T-cell (primary cell): ENCODE measurements around the gene UQCRQ. TPM values are rescaled to one million over a fixed set of nuclear protein-coding genes. Genes with fewer than 3 reads are reported as not detected.

ENCODE experiments used
- ATAC-seq, 4 experiments: fragments of 200-7000 bp in 3 of 4; fragments of 150-1000 bp in 1 of 4; cut with Tn5 transposase; replicated peaks in 1 of 4; 1 replicate in 3 of 4; 2 replicates in 1 of 4; pipeline ENCODE4 v1.10.0; 2021; ENCODE audit warnings: moderate library complexity in 3 of 4, mild to moderate bottlenecking in 2 of 4, moderate number of reproducible peaks in 1 of 4
- CTCF ChIA-PET, 2 donors: fragments of 300-600 bp; sonication (Branson Sonifier 250); formaldehyde crosslinking; loops; one replicate each; lab custom pipeline; 2022; ENCODE audit warnings: antibody characterized with exemption in 2 of 2; lab: Charles Lee
- POLR2A ChIA-PET, 2 donors: fragments of 300-600 bp; sonication (Branson Sonifier 250); formaldehyde crosslinking; loops; one replicate each; lab custom pipeline; 2022; ENCODE audit warnings: antibody characterized with exemption in 2 of 2; lab: Charles Lee
- DNase-seq, 35 experiments: peaks; one replicate each; pipeline versions ENCODE4 v3.0.0 to v3.0.0-alpha.2; 2013 to 2023
- H3K27ac ChIP-seq: one replicate; pipeline ENCODE4 v1.5.1; 2013; ENCODE audit warnings: low read length
- H3K27me3 ChIP-seq, 2 experiments: replicated peaks in 1 of 2; 1 replicate in 1 of 2; 2 replicates in 1 of 2; pipeline versions ENCODE4 v1.6.1 to v1.7.0; 2013; ENCODE audit warnings: low read length in 1 of 2, mixed read lengths in 1 of 2; ENCODE audit not compliant: control insufficient read depth in 2 of 2, insufficient read depth in 2 of 2; ENCODE audit errors: extremely low read depth in 1 of 2
- H3K36me3 ChIP-seq, 2 donors: 1 replicate in 1 of 2; 2 replicates in 1 of 2; pipeline versions ENCODE4 v1.6.1 to v1.7.0; 2013; ENCODE audit warnings: low read length in 1 of 2; ENCODE audit not compliant: control insufficient read depth in 2 of 2, insufficient read depth in 1 of 2; ENCODE audit errors: extremely low read depth in 1 of 2
- H3K4me1 ChIP-seq, 2 experiments: 1 replicate in 1 of 2; 2 replicates in 1 of 2; pipeline versions ENCODE4 v1.6.1 to v1.7.0; 2013; ENCODE audit warnings: low read length in 2 of 2, mixed read lengths in 1 of 2; ENCODE audit not compliant: insufficient read depth in 2 of 2, control insufficient read depth in 1 of 2; ENCODE audit errors: extremely low read depth in 1 of 2
- H3K4me3 ChIP-seq, 2 donors: 1 replicate in 1 of 2; 2 replicates in 1 of 2; pipeline versions ENCODE4 v1.5.1 to v1.7.0; 2013; ENCODE audit warnings: mild to moderate bottlenecking in 2 of 2, low read length in 1 of 2, moderate library complexity in 1 of 2; ENCODE audit not compliant: control insufficient read depth in 1 of 2; ENCODE audit errors: extremely low read depth in 1 of 2
- H3K9me3 ChIP-seq: 2 replicates; pipeline ENCODE4 v1.7.0; 2013
- H3K27ac Mint-ChIP-seq, 2 donors: one replicate each; pipeline ENCODE4 v1.8.0; 2020 to 2021; ENCODE audit warnings: mild to moderate bottlenecking in 2 of 2, mixed read lengths in 2 of 2
- H3K27me3 Mint-ChIP-seq, 2 donors: one replicate each; pipeline ENCODE4 v1.8.0; 2021 to 2022; ENCODE audit warnings: mixed read lengths in 2 of 2
- H3K36me3 Mint-ChIP-seq: one replicate; pipeline ENCODE4 v1.8.0; 2021; ENCODE audit warnings: mixed read lengths
- H3K4me1 Mint-ChIP-seq, 3 donors: one replicate each; pipeline ENCODE4 v1.8.0; 2020 to 2022; ENCODE audit warnings: mixed read lengths in 3 of 3, mild to moderate bottlenecking in 1 of 3
- H3K4me3 Mint-ChIP-seq, 3 donors: one replicate each; pipeline ENCODE4 v1.8.0; 2020 to 2022; ENCODE audit warnings: mild to moderate bottlenecking in 3 of 3, mixed read lengths in 3 of 3, moderate library complexity in 3 of 3
- H3K9me3 Mint-ChIP-seq, 3 donors: one replicate each; pipeline ENCODE4 v1.8.0; 2020 to 2022; ENCODE audit warnings: mixed read lengths in 3 of 3
- WGBS: methylation state at CpG from one replicate; pipeline ENCODE4 v1.1.5; 2013; ENCODE audit warnings: missing lambda C conversion rate; ENCODE audit not compliant: insufficient coverage; 5-methylcytosine and 5-hydroxymethylcytosine counted together
- total RNA-seq, 35 experiments: library from RNA in 6 of 35; stranded (reverse) in 6 of 35; fragments of 120-200 nt in 1 of 35; gene quantifications; one replicate each; pipeline versions ENCODE4 v1.2.1 to v1.2.4 and lab custom pipeline; 2013 to 2026

The UQCRQ gene
- total RNA-seq, 5 donors from 2014 or later (not counting 1 experiment from before 2014, with no cell fraction given): 119 to 139 (median 132) TPM

GRCh38 chr5:132821791-132822190, 44.7 kb upstream of the UQCRQ start:
- no peak overlapping the region for H3K4me3 Mint-ChIP-seq
- H3K36me3 Mint-ChIP-seq: no peaks in the 10 kb centered on the region
- DNase-seq (no peak), ATAC-seq (no peak)
- H3K27me3 Mint-ChIP-seq: peaks cover 14 to 50% of the 10 kb centered on the region in 2 donors
- ChIA-PET CTCF (no interaction called here), POLR2A (interaction anchor here (0.6 kb wide), 2 partner anchors 77 to 90 kb away, joined by 3 to 4 read pairs; no protein-coding TSS in a partner anchor)
- no peaks in the 10 kb centered on the region for H3K9me3 ChIP-seq
- no peaks in the 10 kb centered on the region for H3K36me3 ChIP-seq
- peaks cover 11 to 14% (median 12%) of the 10 kb centered on the region in 3 donors for H3K4me1 Mint-ChIP-seq
- H3K4me3 ChIP-seq: no peak overlapping the region
- no peaks in the 10 kb centered on the region for H3K9me3 Mint-ChIP-seq
- H3K27me3 ChIP-seq: peaks cover 3 to 64% of the 10 kb centered on the region in 2 experiments
- H3K27ac ChIP-seq: no peak overlapping the region
- H3K4me1 ChIP-seq: peaks cover 5 to 25% of the 10 kb centered on the region in 2 experiments
- WGBS: 100% methylated on average over 1 of the region's 1 CpG
- no peak overlapping the region for H3K27ac Mint-ChIP-seq

GRCh38 chr5:132822650-132823480, 43.6 kb upstream of the UQCRQ start:
- H3K27me3 ChIP-seq: peaks cover 6 to 73% of the 10 kb centered on the region in 2 experiments
- 28% methylated on average over 62 of the region's 68 CpGs for WGBS
- H3K4me3 ChIP-seq: no peak overlapping the region
- ChIA-PET POLR2A (interaction anchor here in 1 of 2 donors (0.7 kb wide), 1 partner anchor 117 kb away, joined by 5 read pairs; no protein-coding TSS in a partner anchor), CTCF (interaction anchor here in 1 of 2 donors (1.1 kb wide), 1 partner anchor 57 kb away, joined by 3 read pairs; no protein-coding TSS in a partner anchor)
- H3K9me3 ChIP-seq: no peaks in the 10 kb centered on the region
- no peaks in the 10 kb centered on the region for H3K36me3 ChIP-seq
- Mint-ChIP-seq H3K27me3 (peaks cover 25 to 61% of the 10 kb centered on the region in 2 donors), H3K27ac (no peak overlapping the region), H3K4me3 (peak overlapping the region in 1 of 3 donors; percentile 19), H3K36me3 (no peaks in the 10 kb centered on the region), H3K4me1 (peaks cover 11 to 17% (median 12%) of the 10 kb centered on the region in 3 donors), H3K9me3 (no peaks in the 10 kb centered on the region)
- ATAC-seq: no peak
- no peak overlapping the region for H3K27ac ChIP-seq
- DNase-seq: no peak
- H3K4me1 ChIP-seq: peaks cover 5 to 25% of the 10 kb centered on the region in 2 experiments

- no peak overlapping the region for H3K27ac Mint-ChIP-seq
- H3K4me1 ChIP-seq: peaks cover 5 to 25% of the 10 kb centered on the region in 2 experiments
- DNase-seq: no peak
- H3K36me3 Mint-ChIP-seq: no peaks in the 10 kb centered on the region
- H3K36me3 ChIP-seq: no peaks in the 10 kb centered on the region
- peaks cover 26 to 65% of the 10 kb centered on the region in 2 donors for H3K27me3 Mint-ChIP-seq
- no peak overlapping the region for H3K27ac ChIP-seq
- peak overlapping the region in 1 of 3 donors; percentile 19 for H3K4me3 Mint-ChIP-seq
- H3K9me3 Mint-ChIP-seq: no peaks in the 10 kb centered on the region
- H3K4me1 Mint-ChIP-seq: peaks cover 11 to 17% (median 12%) of the 10 kb centered on the region in 3 donors
- H3K27me3 ChIP-seq: peaks cover 6 to 75% of the 10 kb centered on the region in 2 experiments
- ChIA-PET POLR2A (no interaction called here), CTCF (no interaction called here)
- H3K9me3 ChIP-seq: no peaks in the 10 kb centered on the region
- ATAC-seq: no peak
- no peak overlapping the region for H3K4me3 ChIP-seq
- 82% methylated on average over 5 of the region's 7 CpGs for WGBS
These were observed 42.9 kb upstream of the UQCRQ start for GRCh38 chr5:132823481-132824050.

GRCh38 chr5:132824426-132824825, 42.0 kb upstream of the UQCRQ start:
- Mint-ChIP-seq H3K9me3 (no peaks in the 10 kb centered on the region), H3K4me1 (peaks cover 12 to 20% (median 13%) of the 10 kb centered on the region in 3 donors), H3K27ac (no peak overlapping the region), H3K36me3 (no peaks in the 10 kb centered on the region), H3K27me3 (peaks cover 32 to 61% of the 10 kb centered on the region in 2 donors), H3K4me3 (peak overlapping the region in 2 of 3 donors; percentile 21 to 47)
- POLR2A ChIA-PET: no interaction called here
- Histone ChIP-seq H3K36me3 (no peaks in the 10 kb centered on the region), H3K27me3 (peaks cover 6 to 75% of the 10 kb centered on the region in 2 experiments), H3K27ac (no peak overlapping the region), H3K4me1 (peaks cover 5 to 27% of the 10 kb centered on the region in 2 experiments), H3K4me3 (no peak overlapping the region), H3K9me3 (no peaks in the 10 kb centered on the region)
- CTCF ChIA-PET: no interaction called here
- no peak for DNase-seq
- no peak for ATAC-seq
- 100% methylated on average over 1 of the region's 3 CpGs for WGBS

- Histone ChIP-seq H3K27me3 (peaks cover 6 to 73% of the 10 kb centered on the region in 2 experiments), H3K9me3 (no peaks in the 10 kb centered on the region), H3K36me3 (no peaks in the 10 kb centered on the region), H3K27ac (no peak overlapping the region), H3K4me3 (peak overlapping the region in 1 of 2 donors; percentile 42), H3K4me1 (peaks cover under 1 to 24% of the 10 kb centered on the region in 2 experiments)
- Mint-ChIP-seq H3K27me3 (peaks cover 29 to 63% of the 10 kb centered on the region in 2 donors), H3K9me3 (no peaks in the 10 kb centered on the region), H3K36me3 (no peaks in the 10 kb centered on the region), H3K27ac (no peak overlapping the region), H3K4me1 (peaks cover 6 to 19% (median 10%) of the 10 kb centered on the region in 3 donors), H3K4me3 (peak overlapping the region; percentile 13 to 47 (median 21))
- ATAC-seq (peak in 1 of 4 experiments; percentile 3), DNase-seq (no peak)
- ChIA-PET CTCF (no interaction called here), POLR2A (interaction anchor here in 1 of 2 donors (0.6 kb wide), 1 partner anchor 325 kb away, joined by 4 read pairs; no protein-coding TSS in a partner anchor)
- 24% methylated on average over 71 of the region's 71 CpGs for WGBS
These were observed 41.2 kb upstream of the UQCRQ start for GRCh38 chr5:132825033-132825833.
